GM19240 (cell line): ENCODE data around the gene SLC16A6.
"Not testable (repeated sequence)": the region's sequence is repeated elsewhere in the genome, so short reads cannot be mapped to it uniquely, and the experiment has no call there.

Experiments
- DNase-seq: peaks from one replicate; pipeline ENCODE4 v3.0.0; 2011; ENCODE audit warnings: low spot score; ENCODE audit not compliant: insufficient read length

The SLC16A6 gene

GRCh38 chr17:68314916-68315535 lies 24.1 kb upstream of the SLC16A6 start:
- DNase-seq, result no peak

- DNase-seq, result no peak
Observed at GRCh38 chr17:68310152-68310551, 19.2 kb upstream of the SLC16A6 start.

- DNase-seq, result not testable (repeated sequence)
Observed at GRCh38 chr17:68309066-68309670, 18.2 kb upstream of the SLC16A6 start.

- not testable (repeated sequence) for DNase-seq
Observed at GRCh38 chr17:68308486-68308885, 17.6 kb upstream of the SLC16A6 start.

- DNase-seq, result no peak
Observed at GRCh38 chr17:68307443-68307842, 16.5 kb upstream of the SLC16A6 start.

- DNase-seq, result no peak
Observed at GRCh38 chr17:68306819-68307218, 15.9 kb upstream of the SLC16A6 start.

GRCh38 chr17:68305142-68305541 lies 14.2 kb upstream of the SLC16A6 start:
- DNase-seq, result no peak

GRCh38 chr17:68304706-68305105 lies 13.8 kb upstream of the SLC16A6 start:
- no peak for DNase-seq

- no peak for DNase-seq
Observed at GRCh38 chr17:68302666-68303065, 11.7 kb upstream of the SLC16A6 start.

- no peak for DNase-seq
Observed at GRCh38 chr17:68302066-68302564, 11.2 kb upstream of the SLC16A6 start.

- DNase-seq, result no peak
Observed at GRCh38 chr17:68301438-68301959, 10.6 kb upstream of the SLC16A6 start.

- DNase-seq, result no peak
Observed at GRCh38 chr17:68299817-68300216, 8.9 kb upstream of the SLC16A6 start.

GRCh38 chr17:68298601-68299000 lies 7.7 kb upstream of the SLC16A6 start:
- DNase-seq, result no peak

- no peak for DNase-seq
Observed at GRCh38 chr17:68297195-68297594, 6.3 kb upstream of the SLC16A6 start.

- no peak for DNase-seq
Observed at GRCh38 chr17:68296217-68297191, 5.6 kb upstream of the SLC16A6 start.

GRCh38 chr17:68295086-68295485 lies 4.2 kb upstream of the SLC16A6 start:
- DNase-seq, result no peak

GRCh38 chr17:68294617-68295016 lies 3.7 kb upstream of the SLC16A6 start:
- DNase-seq, result no peak

GRCh38 chr17:68294196-68294555 lies 3.2 kb upstream of the SLC16A6 start:
- DNase-seq, result no peak

GRCh38 chr17:68293490-68294195 lies 2.7 kb upstream of the SLC16A6 start:
- no peak for DNase-seq

GRCh38 chr17:68292689-68293040 lies 1.7 kb upstream of the SLC16A6 start:
- DNase-seq, result no peak
